Tibial nerve (tissue), 4 donors: ENCODE data around the gene GRID1. TPM values are rescaled to one million over a fixed set of nuclear protein-coding genes. Genes with fewer than 3 reads are reported as not detected.

Source experiments
- DNase-seq, 2 donors: peaks; one replicate each; pipeline ENCODE4 v3.0.0-alpha.2; 2019; ENCODE audit warnings: low spot score in 2 of 2
- H3K27ac ChIP-seq, 4 donors: fragments of 200-600 bp; sonication (generic) in 3 of 4; one replicate each; pipeline ENCODE4 v1.5.1; 2017 to 2019; ENCODE audit warnings: mild to moderate bottlenecking in 1 of 4
- H3K27me3 ChIP-seq, 2 donors: fragments of 200-600 bp; sonication (generic) in 1 of 2; one replicate each; pipeline versions ENCODE4 v1.5.1 to v1.6.0; 2017 to 2019
- H3K36me3 ChIP-seq, 3 donors: fragments of 200-600 bp; sonication (generic); one replicate each; pipeline ENCODE4 v1.5.1; 2018 to 2019
- H3K4me1 ChIP-seq, 4 donors: fragments of 200-600 bp; sonication (generic) in 3 of 4; one replicate each; pipeline ENCODE4 v1.5.1; 2017 to 2019
- H3K4me3 ChIP-seq, 4 donors: fragments of 200-600 bp; sonication (generic) in 3 of 4; one replicate each; pipeline ENCODE4 v1.5.1; 2017 to 2019; ENCODE audit warnings: mild to moderate bottlenecking in 1 of 4, moderate library complexity in 1 of 4
- H3K9me3 ChIP-seq, 4 donors: fragments of 200-600 bp; sonication (generic) in 3 of 4; one replicate each; pipeline ENCODE4 v1.5.1; 2017 to 2019
- EP300 ChIP-seq, 2 donors: sonication (generic); formaldehyde crosslinking; IDR thresholded peaks; one replicate each; pipeline ENCODE4 v1.6.1; 2017; ENCODE audit warnings: antibody characterized with exemption in 2 of 2, mild to moderate bottlenecking in 1 of 2
- POLR2A ChIP-seq, 2 donors: fragments of 450-650 bp; IDR thresholded peaks; one replicate each; pipeline ENCODE4 v1.6.1; 2017; ENCODE audit warnings: antibody characterized with exemption in 2 of 2, mild to moderate bottlenecking in 2 of 2, moderate library complexity in 2 of 2
- WGBS, 2 donors: methylation state at CpG; one replicate each; pipeline ENCODE4 v1.1.5; 2018; 5-methylcytosine and 5-hydroxymethylcytosine counted together
- total RNA-seq, 4 donors: library from RNA; depleted of rRNA; stranded (reverse); fragments of >200 nt; gene quantifications; one replicate each; pipeline ENCODE4 v1.1.0, GENCODE V29; 2016
- TF ChIP-seq, protein P1 (sequence below), 5 experiments: fragments of 200-600 bp in 3 of 5; fragments of 450-650 bp in 2 of 5; sonication (generic) in 3 of 5; IDR thresholded peaks; one replicate each; pipeline ENCODE4 v1.5.1; 2016 to 2019; ENCODE audit warnings: antibody characterized with exemption in 5 of 5, mild to moderate bottlenecking in 3 of 5, moderate library complexity in 2 of 5

Gene GRID1
- total RNA-seq, 4 donors from 2014 or later = 7.7 to 16.3 (median 10.5) TPM

DNA sequence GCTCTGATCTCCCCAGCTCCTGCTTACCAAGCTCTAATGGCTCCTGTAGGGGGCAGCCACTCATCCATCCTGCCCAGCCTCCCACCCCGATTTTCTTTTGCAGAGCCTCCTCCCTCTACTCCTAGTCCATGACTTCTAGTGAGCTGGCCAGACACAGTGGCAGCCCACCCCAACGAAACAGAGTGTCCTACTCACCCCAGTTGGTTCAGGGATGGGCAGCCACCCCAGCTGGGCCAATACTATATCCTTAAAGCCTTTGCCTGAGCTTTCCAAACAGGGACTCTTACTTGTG, 77.1 kb downstream of the GRID1 start:
- Histone ChIP-seq H3K4me3 (no peak overlapping the region), H3K36me3 (no peaks in the 10 kb centered on the region), H3K9me3 (no peaks in the 10 kb centered on the region), H3K27me3 (no peaks in the 10 kb centered on the region), H3K4me1 (no peaks in the 10 kb centered on the region), H3K27ac (no peak overlapping the region)
- DNase-seq = no peak
- TF ChIP-seq, protein P1, sequence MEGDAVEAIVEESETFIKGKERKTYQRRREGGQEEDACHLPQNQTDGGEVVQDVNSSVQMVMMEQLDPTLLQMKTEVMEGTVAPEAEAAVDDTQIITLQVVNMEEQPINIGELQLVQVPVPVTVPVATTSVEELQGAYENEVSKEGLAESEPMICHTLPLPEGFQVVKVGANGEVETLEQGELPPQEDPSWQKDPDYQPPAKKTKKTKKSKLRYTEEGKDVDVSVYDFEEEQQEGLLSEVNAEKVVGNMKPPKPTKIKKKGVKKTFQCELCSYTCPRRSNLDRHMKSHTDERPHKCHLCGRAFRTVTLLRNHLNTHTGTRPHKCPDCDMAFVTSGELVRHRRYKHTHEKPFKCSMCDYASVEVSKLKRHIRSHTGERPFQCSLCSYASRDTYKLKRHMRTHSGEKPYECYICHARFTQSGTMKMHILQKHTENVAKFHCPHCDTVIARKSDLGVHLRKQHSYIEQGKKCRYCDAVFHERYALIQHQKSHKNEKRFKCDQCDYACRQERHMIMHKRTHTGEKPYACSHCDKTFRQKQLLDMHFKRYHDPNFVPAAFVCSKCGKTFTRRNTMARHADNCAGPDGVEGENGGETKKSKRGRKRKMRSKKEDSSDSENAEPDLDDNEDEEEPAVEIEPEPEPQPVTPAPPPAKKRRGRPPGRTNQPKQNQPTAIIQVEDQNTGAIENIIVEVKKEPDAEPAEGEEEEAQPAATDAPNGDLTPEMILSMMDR (IDR thresholded peaks at IDR 0.05) = no peak
- no peak for TF ChIP-seq EP300 (IDR thresholded peaks at IDR 0.05)
- 63 to 72% methylated on average over 2 of the region's 2 CpGs for WGBS, 2 donors

DNA sequence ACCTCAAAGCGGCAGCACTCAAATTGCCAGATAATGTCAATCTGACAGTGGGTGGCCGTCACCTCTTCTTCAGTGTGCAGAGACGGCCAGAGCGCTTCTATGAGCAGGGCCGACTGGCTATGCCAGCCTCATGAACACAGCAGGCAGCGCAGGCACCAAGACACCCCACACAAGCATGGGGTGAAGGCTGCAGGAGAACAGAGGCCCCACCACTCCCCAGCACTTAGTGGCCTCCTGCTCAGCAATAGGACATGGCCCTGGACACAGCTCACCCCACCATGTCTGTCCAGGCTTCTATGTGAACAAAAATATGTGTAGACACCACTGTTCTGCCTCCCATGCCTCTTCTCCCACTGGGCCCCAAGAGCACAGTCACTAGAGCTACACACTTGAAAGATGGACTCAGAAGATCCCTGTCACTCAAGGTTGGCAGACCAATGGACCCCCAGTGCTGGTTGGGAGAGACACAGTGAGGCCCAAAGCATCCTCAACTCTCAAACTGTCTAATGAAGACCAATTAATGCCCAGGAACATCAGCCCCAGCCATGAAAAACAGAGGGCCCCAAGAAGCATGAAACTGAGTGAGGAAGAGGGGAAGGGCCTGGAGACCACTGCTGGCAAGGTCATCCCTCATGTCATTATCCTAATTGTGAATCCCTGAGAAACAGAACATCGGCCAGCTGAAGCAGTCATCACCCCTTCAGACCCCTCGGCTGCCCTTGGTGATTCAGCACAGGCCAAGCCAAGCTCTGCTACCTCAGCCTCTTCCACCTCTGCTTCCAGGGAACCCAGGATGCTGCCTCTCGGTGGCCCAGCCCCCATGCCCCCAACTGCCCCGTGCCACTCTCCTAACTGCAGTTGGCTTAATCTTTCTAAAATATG, 77.7 kb downstream of the GRID1 start:
- WGBS, 2 donors = 86 to 88% methylated on average over 10 of the region's 10 CpGs
- no peak for TF ChIP-seq EP300 (IDR thresholded peaks at IDR 0.05)
- TF ChIP-seq POLR2A (IDR thresholded peaks at IDR 0.05) = no peak
- TF ChIP-seq, protein P1 (IDR thresholded peaks at IDR 0.05) = no peak
- no peak overlapping the region for H3K27ac ChIP-seq
- H3K27me3 ChIP-seq = no peaks in the 10 kb centered on the region
- no peak overlapping the region for H3K4me3 ChIP-seq
- H3K36me3 ChIP-seq = no peaks in the 10 kb centered on the region
- DNase-seq = no peak
- no peaks in the 10 kb centered on the region for H3K9me3 ChIP-seq
- no peaks in the 10 kb centered on the region for H3K4me1 ChIP-seq

DNA sequence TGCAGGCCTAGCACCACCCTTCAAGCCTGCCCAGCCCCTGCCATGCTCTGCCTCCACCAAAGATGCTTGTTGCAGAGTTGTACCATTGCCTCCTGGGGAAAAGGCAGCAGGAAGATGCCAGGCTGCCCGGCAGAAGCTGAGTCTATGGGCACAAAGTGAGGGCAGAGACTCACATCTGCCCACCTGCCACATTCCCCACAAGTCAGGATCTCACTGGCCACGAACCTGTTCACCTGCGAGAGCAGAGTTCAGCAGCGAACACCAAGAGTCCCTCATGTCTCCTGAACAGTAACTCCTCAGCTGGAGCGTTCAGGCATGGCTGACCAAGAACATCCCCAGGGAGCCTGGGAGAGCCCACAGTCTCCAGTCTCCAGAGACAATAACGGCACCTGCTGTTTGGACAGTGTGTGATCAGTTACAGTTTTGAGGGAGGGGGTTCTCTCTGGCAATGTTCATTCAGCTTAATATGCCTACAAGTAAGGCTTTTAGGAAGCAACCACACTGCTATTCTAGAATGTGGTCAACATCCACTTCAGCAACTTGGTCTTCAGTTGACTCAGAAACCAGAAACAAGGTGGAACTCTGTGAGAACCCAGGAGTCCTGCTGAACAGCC, 78.5 kb downstream of the GRID1 start:
- WGBS, 2 donors = 70 to 73% methylated on average over 6 of the region's 6 CpGs
- no peaks in the 10 kb centered on the region for H3K36me3 ChIP-seq

DNA sequence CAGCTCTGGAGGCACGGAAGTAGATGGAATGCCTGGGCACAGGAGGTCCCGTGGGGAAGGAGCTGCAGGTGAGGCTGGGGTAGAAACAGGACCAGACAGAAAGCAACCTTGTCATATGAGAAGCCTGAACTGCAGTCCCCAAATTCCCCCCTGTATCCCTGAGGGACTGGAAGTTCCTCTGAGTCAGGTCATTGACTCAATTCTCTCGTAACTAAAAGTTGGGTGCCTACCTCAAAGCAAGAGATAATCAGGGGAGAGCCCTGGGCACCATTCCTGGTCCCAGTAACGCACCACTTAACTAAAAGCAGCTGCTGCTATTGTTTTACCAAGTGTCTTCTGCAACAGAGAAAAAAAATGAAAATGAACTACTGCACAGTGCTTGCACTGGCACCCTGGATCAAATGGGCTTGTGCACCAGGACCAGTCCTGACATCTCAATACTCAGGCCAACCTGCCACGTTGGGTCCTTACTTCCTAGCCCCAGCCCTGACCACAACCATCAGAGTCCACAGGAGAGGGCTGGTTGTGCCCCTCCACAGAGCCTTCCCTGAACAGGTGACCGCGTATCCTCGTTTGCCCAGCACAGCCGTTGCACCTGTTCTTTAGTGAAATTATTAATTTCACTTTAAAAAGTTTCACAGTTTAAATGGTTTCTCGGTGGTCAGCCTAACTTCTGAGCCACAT, 79.3 kb downstream of the GRID1 start:
- H3K27me3 ChIP-seq = no peaks in the 10 kb centered on the region
- no peaks in the 10 kb centered on the region for H3K9me3 ChIP-seq
- H3K4me1 ChIP-seq = no peaks in the 10 kb centered on the region
- no peak for DNase-seq
- WGBS, 2 donors = 78 to 85% methylated on average over 10 of the region's 10 CpGs
- no peak overlapping the region for H3K27ac ChIP-seq
- no peak overlapping the region for H3K4me3 ChIP-seq
- TF ChIP-seq EP300 (IDR thresholded peaks at IDR 0.05) (no peak), POLR2A (IDR thresholded peaks at IDR 0.05) (no peak)
- TF ChIP-seq, protein P1 (IDR thresholded peaks at IDR 0.05) = no peak
- H3K36me3 ChIP-seq = no peaks in the 10 kb centered on the region

More for the DNA sequence above, 78.5 kb downstream of the GRID1 start:
- H3K27me3 ChIP-seq = no peaks in the 10 kb centered on the region
- no peak for DNase-seq
- no peak overlapping the region for H3K27ac ChIP-seq
- H3K4me1 ChIP-seq = no peaks in the 10 kb centered on the region
- H3K4me3 ChIP-seq = no peak overlapping the region
- H3K9me3 ChIP-seq = no peaks in the 10 kb centered on the region
- TF ChIP-seq POLR2A (IDR thresholded peaks at IDR 0.05) = no peak
- TF ChIP-seq, protein P1 (IDR thresholded peaks at IDR 0.05) = no peak
- TF ChIP-seq EP300 (IDR thresholded peaks at IDR 0.05) = no peak
